GM18909 (cell line): Measurements from ENCODE around the gene YLPM1.

ENCODE experiments used
- ATAC-seq: cut with Tn5 transposase; IDR thresholded peaks from one replicate; pipeline ENCODE4 v1.9.1; 2021; ENCODE audit warnings: mild to moderate bottlenecking; ENCODE audit not compliant: unreplicated experiment, poor library complexity

YLPM1 gene

DNA sequence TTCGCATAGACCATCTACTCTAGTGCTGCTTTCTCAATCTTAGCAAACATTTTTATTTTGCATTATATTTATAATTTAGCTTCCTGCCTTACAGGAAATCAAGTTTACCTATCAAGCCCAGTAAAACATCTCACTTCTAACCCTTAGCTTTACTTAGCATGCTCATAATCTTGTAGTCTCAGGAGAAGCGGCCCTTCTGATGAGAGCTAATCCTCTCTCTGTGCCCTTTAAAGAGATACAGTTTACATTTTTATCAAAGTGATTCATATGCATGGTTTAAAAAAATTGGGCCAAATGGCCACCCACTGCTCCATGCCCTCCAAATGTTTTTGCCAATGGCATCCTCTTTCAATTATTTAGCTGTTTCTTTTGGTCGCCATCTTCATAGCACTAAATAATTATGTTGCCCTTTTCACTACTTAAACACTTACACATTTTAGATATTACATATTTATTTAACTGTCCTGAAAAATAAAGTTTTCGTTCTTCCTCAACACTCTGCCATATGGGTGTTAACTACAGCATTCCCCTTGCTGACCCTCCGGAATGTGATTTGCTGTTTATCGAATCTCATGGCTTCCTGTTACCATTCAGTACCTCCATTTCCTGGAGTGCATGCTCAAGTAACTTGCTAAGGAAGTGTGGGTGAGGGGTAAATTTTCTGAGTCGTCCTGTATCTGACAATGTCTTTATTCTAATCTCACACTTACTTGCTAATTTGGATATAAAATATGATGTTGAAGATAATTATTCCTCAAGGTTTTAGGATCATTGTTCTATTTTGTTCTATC lies 29.3 kb downstream of the YLPM1 start:
- no peak for ATAC-seq

DNA sequence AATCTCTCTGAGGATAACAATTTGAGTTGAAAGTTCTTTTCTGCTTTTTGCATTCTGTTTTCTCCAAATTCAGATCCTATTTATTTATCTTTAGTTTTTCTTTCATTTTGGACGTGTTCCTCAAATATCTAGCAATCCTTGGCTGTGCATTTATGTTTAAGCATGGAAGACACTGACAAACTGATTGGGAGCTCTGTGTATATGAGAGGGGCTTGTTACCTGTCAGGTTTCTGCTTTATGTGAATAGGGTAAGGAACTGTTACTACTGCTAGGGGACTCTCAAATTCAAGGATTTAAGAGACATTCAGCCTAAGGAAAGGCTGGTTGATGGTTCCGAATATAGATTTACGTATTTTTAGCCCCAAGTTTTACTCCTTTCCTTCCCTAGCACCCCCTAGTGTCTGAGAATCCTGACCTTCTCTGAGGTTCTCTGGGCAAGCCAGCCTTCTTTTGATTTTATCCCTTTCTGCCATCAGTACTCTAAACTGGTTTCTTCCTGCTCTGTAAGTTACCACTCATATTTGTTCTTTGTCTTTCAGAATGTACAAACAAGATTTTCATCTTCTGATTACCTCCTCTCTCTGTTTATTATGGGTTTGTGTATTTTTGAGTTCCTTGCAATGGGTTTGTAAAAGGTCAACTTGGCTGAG lies 30.5 kb downstream of the YLPM1 start:
- ATAC-seq, result no peak

DNA sequence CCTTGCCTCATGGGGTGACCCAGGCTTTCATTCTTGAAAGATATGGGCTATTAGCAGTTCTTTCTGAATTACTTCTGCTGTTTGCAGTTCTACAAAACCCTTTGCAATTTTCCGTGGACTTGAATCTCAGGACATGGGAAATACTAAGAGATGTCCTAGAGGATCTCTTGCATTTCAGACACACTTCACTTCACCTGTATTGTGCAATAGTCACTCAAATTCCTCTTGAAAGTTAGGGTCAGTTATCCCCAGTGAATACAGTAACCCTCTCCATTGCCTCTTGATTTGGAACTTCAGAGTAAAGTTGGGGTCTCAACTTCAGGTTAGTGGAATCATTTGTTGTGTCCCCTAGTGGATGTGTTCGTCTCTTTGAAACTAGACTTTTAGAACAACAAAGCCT lies 31.8 kb downstream of the YLPM1 start:
- ATAC-seq, result no peak

DNA sequence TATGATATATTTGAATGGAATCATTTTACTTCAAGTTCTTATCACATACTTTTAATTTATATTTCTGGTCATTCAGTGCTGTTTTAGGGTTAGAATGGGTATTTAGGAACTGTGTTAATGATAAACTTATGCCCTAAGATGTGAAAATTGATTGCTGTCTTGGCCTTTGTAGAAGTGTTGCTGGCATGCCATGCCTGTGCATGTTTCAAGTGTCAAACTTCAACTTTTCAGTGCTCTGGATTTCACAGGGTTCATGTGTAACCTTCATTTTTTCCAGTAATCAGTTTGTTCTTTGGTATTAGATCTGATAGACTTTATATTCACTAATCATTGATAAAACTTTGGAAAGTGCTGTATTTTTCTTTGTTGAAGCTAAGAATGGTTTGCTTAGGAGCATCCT lies 36.6 kb downstream of the YLPM1 start:
- no peak for ATAC-seq

DNA sequence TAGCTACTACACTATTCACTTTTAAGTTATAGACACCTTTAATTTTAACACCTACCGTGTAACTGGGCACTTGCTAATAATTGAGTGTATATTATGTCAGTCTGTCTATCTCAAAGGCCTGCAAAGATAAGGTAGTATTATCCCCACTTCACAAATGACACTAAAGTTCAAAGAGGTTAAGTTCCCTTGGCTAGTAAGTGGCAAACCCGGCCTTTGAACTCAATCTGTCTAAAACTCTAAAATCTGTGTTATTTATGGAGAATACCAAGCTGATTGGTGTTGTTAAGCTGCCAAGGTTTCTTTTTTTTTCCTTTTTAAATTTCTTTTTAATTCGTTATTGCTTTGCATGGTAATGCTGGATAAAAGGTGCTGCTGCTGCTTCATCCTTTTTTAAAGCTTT lies 37.7 kb downstream of the YLPM1 start:
- no peak for ATAC-seq

DNA sequence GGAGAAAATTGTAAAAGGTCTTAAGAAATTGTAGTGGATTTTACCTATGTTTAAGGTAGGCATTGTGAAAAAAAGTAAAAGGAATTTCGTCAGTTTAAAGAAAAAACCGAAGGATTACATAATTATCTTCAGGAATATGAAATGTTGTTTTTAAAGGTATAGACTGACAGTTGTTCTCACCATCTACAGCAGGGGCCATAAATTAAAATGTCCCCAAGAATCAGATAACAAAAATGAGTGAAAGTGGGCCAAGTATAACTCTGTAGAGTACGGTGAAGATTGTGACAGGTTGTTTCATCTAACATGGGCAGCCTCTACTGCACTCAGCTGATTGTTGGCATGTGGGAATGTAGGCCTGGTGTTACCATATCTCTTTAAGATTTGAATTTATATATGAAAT lies 38.3 kb downstream of the YLPM1 start:
- no peak for ATAC-seq

DNA sequence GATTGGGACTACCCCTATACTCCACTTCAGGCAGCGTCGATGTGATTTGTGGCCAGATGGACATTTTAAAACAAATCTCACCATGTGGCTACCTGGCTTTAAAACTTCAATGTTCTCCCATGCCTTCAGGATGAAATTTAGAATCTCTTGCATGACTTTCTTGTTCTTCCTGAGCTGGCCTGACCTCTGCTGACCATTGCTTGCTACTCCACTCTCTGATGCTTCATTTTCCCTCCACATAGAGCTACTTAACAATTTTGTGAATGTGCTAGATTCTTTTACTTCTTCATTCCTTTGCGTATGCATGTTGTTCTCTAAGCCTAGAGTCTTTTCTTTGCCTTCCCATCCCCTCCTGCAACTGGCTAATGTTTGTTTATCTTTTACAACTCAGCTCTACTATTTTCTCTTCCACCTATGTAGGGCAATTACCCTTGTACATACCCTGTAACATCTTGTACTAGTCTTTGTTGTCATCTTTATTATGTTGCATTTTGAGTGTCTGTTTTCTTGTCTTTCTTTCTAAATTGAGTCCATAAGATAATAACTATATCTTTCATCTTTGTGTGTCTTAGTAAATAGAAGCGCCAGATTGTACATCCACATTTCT lies 41.2 kb downstream of the YLPM1 start:
- ATAC-seq, result no peak

DNA sequence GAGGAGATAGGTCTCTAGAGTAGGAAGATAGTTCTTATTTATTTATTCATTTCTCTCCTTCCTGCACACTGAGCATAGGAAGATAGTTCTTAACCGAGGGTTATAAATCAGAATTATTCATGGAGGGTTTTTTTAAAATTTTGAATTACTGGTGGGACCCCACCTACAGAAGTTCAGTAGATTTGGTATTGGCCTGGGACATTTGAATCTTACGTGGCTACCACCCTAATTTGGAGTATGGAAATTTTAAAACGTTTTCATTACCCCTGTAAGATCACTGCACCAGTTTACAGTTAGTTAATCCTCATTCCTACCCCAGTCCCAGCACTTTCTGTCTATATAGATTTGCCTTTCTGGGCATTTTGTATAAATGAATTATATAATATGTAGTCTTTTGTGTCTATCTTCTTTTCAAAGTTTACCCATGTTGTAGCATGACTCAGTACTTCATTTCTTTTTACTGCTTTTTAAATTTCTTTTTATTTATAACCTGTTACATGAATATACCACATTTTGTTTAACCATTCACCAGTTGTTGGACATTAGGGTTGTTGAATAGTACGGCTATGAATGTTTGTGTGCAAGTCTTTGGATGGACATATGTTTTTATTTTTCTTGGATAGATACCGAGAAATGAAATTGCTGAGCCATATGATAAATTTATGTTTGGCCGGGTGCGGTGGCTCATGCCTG lies 44.9 kb downstream of the YLPM1 start:
- no peak for ATAC-seq

DNA sequence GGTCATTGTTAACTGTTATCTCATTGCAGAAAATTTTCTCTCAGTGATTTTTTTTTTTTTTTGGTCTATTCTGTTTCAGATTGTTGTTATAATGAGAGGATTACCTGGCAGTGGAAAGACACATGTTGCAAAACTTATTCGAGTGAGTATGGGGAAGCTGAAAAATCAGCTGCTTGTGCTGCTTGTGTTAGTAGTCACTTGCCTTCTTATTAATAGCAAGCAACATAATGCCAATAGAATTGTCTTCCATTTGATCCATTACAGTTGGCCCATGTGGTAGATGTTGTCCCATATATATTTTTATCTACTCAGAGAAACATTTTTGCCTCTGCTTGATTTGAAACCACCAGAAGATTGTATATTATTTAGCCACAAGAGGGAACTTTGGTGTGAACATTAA lies 53.0 kb downstream of the YLPM1 start:
- no peak for ATAC-seq

DNA sequence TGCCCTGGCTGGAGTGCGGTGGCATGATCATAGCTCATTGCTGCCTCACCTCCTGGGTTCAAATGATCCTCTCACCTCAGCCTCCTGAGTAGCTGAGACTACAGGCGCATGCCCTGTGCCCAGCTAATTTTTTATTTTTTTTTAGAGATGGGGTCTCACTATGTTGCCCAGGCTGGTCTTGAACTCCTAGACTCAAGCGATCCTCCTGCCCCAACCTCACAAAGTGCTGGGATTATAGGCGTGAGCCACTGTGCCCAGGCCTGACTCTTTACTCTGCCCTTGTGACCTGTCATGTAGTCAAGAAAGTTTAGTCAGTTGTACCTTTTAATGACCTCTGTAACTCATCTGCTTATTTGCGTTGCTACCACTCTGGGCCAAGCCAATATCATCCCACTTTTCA lies 57.2 kb downstream of the YLPM1 start:
- ATAC-seq, result no peak

DNA sequence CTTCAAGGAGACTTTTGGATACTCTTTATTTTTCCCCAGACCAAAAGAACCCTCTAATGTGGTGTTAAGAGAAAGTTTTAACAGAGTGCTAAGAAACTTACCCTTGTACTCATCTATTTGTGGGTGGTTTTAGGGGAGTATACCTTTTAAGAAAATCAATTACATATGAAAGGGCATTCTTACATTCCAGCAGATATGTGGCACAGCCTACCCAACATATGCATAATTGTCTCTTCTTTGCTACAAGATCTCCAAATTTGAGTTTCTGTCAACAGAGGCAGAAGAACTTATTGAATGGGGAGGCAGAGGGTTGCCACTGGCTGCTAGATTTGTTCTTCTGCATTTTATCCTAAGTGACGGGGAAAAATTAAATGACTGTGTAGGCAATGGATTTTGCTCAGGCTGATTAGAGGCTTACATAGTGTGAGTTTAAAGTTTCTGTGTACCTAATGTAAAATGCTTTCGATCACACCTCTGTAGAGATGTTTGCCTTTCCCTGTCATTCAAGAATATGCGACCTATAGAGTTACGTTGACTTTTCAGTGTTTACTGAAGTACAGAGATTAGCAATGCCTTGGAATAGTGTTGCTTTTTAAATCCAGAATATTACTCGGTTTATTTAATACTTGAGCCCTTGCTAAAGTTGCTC lies 58.3 kb downstream of the YLPM1 start:
- ATAC-seq, result no peak

DNA sequence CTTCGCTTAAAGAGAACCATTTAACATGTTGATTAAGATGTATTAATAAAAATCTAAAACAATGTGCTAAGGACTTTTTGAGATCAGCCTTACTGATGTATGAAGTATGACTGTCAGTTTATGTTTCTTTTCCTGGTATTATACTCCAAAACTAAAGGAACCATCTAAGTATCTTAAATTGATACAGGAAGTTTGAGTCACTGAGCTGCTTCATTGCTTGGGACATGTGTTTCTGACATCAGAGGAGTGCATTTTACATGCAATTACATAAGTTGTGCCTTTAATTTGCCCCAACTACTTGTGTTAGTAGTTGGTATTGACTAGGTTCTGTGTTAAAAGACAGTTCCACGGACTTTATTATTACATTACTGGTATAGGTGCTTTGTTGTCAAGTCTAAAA lies 61.9 kb downstream of the YLPM1 start:
- ATAC-seq, result no peak

DNA sequence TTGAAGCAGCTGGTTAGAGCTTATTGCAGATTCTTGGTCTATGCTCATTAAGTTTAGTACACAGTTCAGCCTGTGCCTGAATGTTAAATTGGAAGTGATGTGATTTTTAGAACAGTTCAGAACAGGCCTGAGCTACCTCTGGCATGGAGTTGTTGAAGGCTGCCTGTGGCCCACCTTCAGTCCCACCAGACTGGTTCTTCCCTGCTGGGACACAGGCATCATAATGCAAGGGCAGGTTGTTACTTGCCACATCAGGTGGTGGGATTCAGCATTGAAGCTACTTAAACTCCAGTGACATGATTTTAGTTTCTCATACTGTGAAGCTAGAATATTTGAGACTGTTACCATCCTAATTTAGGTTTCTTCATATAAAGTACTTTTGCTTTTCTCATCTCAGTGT lies 63.5 kb downstream of the YLPM1 start:
- ATAC-seq, result no peak

DNA sequence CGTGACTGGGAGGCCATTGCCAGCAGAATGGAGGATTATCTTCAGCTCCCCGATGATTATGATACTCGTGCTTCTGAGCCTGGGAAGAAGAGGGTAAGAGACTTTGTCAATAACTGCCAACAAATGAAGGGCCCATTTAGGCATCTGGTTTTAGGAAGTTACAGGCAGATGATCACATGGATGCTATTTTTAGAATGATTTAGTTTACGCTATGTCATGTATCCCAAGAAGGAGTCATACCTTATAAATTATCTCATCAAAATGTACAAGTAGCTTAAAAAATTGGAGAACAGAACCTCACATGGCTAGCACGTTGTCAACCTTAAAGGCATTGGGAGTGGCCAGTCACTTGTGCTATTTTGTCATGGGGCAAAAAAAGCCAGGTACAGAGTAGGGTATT lies 66.1 kb downstream of the YLPM1 start:
- no peak for ATAC-seq

DNA sequence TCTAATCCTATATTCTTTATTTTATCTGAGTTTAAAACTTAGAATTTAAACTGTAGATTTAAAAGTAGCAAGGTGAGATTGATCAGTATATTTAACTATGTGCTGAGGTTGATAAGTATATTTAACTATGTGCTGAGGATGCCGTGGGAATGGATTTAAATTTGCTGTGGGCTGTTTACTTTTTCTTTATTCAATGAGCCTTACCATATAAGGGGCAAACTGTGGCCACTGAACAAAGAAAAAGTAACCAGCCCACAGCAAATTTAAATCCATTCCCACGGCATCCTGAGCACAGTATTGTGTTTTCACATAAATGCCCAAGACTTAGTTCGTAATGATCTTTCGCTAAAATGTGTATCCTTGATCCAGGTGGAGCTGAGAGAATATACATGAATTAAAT lies 69.7 kb downstream of the YLPM1 start:
- ATAC-seq, result no peak

DNA sequence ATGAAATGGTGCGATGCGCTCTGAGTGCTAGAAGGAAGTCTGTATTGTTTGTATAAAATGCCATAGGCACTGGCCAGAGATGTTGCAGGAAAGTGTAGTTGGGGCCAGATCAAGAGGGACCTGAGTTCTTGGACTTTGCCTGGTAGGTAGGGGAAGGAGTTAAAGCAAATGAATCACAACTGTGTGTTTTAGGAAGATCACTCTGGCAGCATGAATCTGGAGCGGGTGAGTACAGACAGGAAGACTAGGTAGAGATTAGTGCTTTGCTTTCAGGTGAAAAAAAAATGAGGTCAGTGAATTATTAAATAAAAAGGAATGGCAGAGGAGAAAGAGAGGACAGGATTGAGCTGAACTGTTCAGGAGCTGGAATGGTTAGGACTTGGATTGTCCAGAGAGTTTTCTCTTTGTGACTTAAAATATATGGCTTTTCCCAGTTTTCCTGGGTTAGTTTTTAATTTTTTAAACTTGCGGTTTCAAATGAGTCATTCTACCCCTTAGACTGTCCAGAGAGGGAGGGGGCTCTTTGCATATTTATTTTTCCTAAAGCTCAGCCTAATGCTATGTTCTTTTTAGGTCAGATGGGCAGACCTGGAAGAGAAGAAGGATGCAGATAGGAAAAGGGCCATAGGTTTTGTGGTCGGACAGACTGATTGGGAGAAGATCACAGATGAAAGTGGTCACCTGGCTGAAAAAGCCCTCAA lies 71.7 kb downstream of the YLPM1 start:
- no peak for ATAC-seq

DNA sequence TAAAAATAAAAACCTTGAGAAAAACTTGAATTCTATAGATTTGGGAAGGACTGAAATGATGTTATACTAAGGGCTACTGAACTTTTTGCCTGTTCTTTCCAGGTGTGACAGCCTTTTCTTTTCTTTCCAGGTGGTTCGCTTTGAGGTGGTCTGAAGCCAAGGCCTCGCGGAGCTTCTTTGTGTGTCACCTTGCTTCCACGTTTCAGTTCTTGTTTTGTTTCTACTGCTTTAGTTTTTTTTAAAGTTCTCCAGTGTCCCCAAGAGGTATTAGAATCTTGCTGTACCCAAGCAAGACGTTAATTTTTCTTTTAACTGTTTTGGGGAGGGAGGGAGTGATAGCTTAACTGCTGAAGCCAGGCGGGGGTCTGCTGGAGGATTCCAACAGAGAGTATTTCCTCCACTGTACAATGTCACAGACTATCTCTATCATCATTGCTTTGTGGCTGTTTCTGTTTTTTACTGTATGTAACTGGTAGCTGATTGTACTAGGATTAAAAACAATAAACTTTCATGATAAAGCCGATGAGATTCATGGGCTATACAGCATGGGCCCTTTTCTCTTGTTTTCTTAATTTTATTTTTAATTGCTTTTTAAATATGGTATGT lies 72.6 kb downstream of the YLPM1 start:
- ATAC-seq, result no peak

DNA sequence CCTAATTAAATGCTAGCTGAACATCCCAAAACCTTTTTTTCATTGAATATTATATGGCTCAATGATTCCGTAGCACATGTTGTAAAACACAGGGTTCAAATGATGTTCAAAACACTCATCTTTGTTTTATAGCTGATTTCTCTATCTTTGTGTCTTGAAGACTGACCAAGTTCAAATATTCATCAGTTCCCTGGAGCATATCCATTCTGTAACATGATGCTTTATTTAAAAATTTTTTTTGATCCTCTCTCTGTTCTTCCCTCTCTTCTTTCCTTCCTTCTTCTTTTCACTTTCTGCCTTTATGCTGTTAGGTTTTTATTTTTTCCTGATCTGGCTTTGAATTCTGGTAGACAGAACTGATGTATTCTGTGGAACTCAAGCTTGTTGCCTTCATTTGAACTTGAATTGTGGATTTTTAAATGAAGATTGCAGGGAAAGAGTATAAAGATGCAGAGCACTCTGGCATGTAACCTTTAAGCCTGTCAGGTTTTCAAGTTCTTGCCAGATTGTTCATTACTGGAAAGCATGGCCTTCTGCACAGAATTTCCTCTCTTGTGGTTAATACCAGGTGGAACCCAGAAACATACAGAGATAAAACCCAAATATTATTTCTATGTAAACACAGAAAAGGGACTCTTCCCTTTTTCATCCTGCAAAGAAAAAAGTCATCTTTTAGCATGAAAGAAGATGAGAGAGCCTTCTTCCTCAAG lies 73.3 kb downstream of the YLPM1 start:
- no peak for ATAC-seq

DNA sequence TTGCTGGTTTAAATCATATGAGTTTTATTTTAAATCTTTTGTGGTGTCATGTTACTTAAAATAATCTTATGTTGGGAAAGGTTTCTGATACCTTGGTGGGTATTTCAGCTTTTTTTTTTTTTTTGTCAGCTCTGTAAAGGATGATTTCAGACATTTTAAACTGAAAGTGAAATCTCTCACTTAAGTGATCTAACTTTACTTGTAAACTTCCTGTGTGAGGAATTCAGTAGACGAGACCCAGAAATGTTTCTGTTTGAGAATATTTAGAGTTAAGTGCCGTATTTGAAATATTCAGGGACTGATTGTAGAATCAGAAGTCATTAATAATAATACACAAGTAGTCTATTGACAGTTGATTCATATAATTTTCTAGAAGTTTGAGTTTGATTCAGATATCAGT lies 75.0 kb downstream of the YLPM1 start:
- no peak for ATAC-seq
